Loucy (cell line): ENCODE measurements around the gene ST14.

Experiments
- H2AFZ ChIP-seq: fragments of 200-600 bp; sonication (generic); 2 replicates; pipeline ENCODE4 v1.6.0; 2016; ENCODE audit warnings: antibody characterized with exemption, mild to moderate bottlenecking, low read length, moderate library complexity
- H3F3A ChIP-seq: fragments of 200-600 bp; 2 replicates; pipeline ENCODE4 v1.6.0; 2016; ENCODE audit warnings: antibody characterized with exemption, low read depth, mild to moderate bottlenecking
- H3K27me3 ChIP-seq: fragments of 200-600 bp; sonication (generic); 2 replicates; pipeline ENCODE4 v1.6.1; 2014; ENCODE audit warnings: low read length, mild to moderate bottlenecking; ENCODE audit not compliant: insufficient read depth, poor library complexity, severe bottlenecking
- H3K36me3 ChIP-seq: fragments of 200-600 bp; sonication (generic); 2 replicates; pipeline ENCODE4 v1.6.1; 2016; ENCODE audit warnings: low read length; ENCODE audit not compliant: insufficient read depth
- H3K4me1 ChIP-seq: fragments of 200-600 bp; sonication (generic); 2 replicates; pipeline ENCODE4 v1.5.1; 2014; ENCODE audit warnings: low read length, mild to moderate bottlenecking; ENCODE audit not compliant: insufficient read depth, poor library complexity, severe bottlenecking
- H3K4me2 ChIP-seq: fragments of 200-600 bp; sonication (generic); 2 replicates; pipeline ENCODE4 v1.6.0; 2014; ENCODE audit warnings: antibody characterized with exemption, low read length, low read depth, mild to moderate bottlenecking; ENCODE audit not compliant: poor library complexity, severe bottlenecking
- H3K4me3 ChIP-seq: fragments of 200-600 bp; sonication (generic); 2 replicates; pipeline ENCODE4 v1.5.1; 2014; ENCODE audit warnings: low read length, mild to moderate bottlenecking, mixed read lengths; ENCODE audit not compliant: poor library complexity, severe bottlenecking
- H3K79me2 ChIP-seq: fragments of 200-600 bp; sonication (generic); 2 replicates; pipeline ENCODE4 v1.6.1; 2014; ENCODE audit warnings: low read length; ENCODE audit not compliant: insufficient read depth
- H3K9ac ChIP-seq: fragments of 200-600 bp; sonication (generic); 2 replicates; pipeline ENCODE4 v1.6.0; 2014; ENCODE audit warnings: mild to moderate bottlenecking, low read depth, low read length, moderate library complexity; ENCODE audit not compliant: poor library complexity, severe bottlenecking
- H3K9me2 ChIP-seq: fragments of 200-600 bp; sonication (generic); replicated peaks from 2 replicates; pipeline ENCODE4 v1.6.1; 2016; ENCODE audit warnings: low read depth, low read length, mixed read lengths
- H3K9me3 ChIP-seq: fragments of 200-600 bp; sonication (generic); 2 replicates; pipeline ENCODE4 v1.6.1; 2014; ENCODE audit warnings: mild to moderate bottlenecking, antibody characterized with exemption, low read length, low read depth; ENCODE audit not compliant: insufficient read depth
- H4K20me1 ChIP-seq: fragments of 200-600 bp; sonication (generic); 2 replicates; pipeline ENCODE4 v1.6.0; 2014; ENCODE audit warnings: antibody characterized with exemption, low read length, mild to moderate bottlenecking; ENCODE audit not compliant: insufficient read depth, poor library complexity, severe bottlenecking
- CTCF ChIP-seq: fragments of 200-600 bp; sonication (generic); conservative IDR thresholded peaks from 2 replicates; pipeline ENCODE4 v1.5.1; 2014; ENCODE audit warnings: mild to moderate bottlenecking, antibody characterized with exemption, low read length
- EZH2phosphoT487 ChIP-seq: fragments of 200-600 bp; IDR thresholded peaks from 2 replicates; pipeline ENCODE4 v1.6.1; 2018; ENCODE audit warnings: antibody characterized with exemption, mild to moderate bottlenecking, moderate library complexity, borderline replicate concordance

ST14 gene

DNA sequence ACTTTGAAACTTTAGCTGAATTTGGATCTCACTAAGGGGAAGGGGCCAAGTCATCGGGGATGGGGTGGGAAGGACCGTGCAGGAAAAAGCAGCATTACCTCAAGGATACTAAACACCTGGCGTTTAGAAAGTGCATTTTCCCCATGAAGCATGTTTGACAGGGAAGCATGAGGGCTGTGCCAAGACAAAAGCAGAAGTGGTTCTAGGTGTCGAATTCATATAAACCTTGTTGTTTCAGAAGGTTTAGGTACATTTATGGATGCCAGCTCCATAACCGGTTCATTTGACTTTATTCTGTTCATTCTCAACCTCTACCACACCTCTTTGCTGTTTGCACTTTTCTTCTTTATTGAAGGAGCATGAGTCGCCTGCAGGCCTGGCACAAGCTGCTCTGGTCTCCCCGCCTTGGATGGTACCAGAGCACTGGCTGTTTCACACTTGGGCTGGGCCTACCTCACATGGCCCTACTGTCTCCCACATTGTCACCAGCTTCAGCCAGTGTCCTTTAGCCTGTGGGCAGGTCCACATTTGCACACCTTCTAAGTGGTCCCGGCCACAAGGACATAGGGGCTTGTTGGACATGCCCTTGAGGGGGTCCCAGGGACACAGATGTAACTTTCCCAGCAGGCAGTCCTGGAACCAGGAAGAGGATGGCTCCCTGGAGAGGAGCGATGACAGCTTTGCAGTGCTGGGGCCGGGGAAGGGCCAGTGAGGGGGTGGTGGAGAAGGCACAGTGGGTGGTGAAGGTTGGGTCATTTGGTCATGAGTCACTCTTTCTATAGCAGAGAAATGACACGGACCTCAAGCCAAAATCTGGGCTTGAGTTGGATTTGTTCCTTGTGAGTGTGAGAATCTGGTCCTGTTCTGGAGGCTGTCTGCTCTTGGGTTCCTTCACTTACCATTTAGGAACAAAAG, 3.2 kb upstream of the ST14 start:
- no peaks in the 10 kb centered on the region for H4K20me1 ChIP-seq
- H3K4me3 ChIP-seq: no peak overlapping the region
- H3K9ac ChIP-seq: no peak overlapping the region
- no peaks in the 10 kb centered on the region for H3F3A ChIP-seq
- peaks cover 9% of the 10 kb centered on the region for H3K4me1 ChIP-seq
- no peaks in the 10 kb centered on the region for H3K9me3 ChIP-seq
- no peak overlapping the region for H2AFZ ChIP-seq
- no peaks in the 10 kb centered on the region for H3K27me3 ChIP-seq
- H3K4me2 ChIP-seq: no peak overlapping the region
- TF ChIP-seq CTCF (no peak), EZH2phosphoT487 (no peak)
- no peaks in the 10 kb centered on the region for H3K79me2 ChIP-seq
- no peaks in the 10 kb centered on the region for H3K36me3 ChIP-seq
- H3K9me2 ChIP-seq: no peaks in the 10 kb centered on the region

DNA sequence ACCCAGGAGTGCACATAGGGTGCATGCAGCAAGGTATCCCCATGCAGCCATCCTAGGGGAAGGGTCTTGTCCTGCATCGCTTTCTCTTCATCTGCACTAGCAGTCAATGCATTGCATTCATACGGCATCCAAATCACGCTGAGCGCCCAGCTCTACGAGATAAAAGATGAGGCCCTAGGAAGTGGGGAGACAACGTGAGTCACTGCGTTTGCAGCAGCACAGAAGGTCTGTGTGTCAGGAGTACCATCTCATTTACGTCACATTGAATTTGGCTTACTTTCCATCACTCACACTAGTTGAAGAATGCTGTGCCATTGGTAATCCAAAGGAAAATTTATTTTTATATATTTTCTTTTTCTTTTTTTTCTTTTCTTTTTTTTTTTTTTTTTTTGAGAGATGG, 2.5 kb upstream of the ST14 start:
- no peak overlapping the region for H2AFZ ChIP-seq
- H3K9me2 ChIP-seq: no peaks in the 10 kb centered on the region
- no peak overlapping the region for H3K4me2 ChIP-seq
- no peak overlapping the region for H3K9ac ChIP-seq
- H4K20me1 ChIP-seq: no peaks in the 10 kb centered on the region
- H3K27me3 ChIP-seq: no peaks in the 10 kb centered on the region
- no peaks in the 10 kb centered on the region for H3K36me3 ChIP-seq
- H3F3A ChIP-seq: no peaks in the 10 kb centered on the region
- no peaks in the 10 kb centered on the region for H3K9me3 ChIP-seq
- peaks cover 9% of the 10 kb centered on the region for H3K4me1 ChIP-seq
- TF ChIP-seq CTCF: no peak
- H3K4me3 ChIP-seq: no peak overlapping the region
- no peaks in the 10 kb centered on the region for H3K79me2 ChIP-seq

DNA sequence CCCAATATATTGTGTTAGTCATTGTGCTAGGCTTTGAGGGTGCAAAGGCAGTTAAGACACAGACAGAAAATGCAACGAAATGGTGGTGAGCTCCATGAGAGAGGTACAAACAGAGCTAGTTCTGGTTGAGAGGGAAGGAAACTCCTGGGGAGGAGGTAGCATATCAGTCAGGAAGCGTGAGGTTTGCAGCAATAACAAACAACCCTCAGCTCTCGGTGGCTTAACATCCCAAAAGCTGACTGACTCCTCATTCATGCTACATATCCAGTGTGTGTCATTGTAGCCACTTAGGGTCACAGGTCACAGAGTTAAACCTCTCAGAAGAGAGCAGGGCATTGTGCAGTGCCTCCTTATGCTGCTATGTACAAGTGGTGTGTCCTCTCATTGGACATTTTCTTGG, 1.7 kb upstream of the ST14 start:
- no peaks in the 10 kb centered on the region for H4K20me1 ChIP-seq
- H3K9ac ChIP-seq: no peak overlapping the region
- no peaks in the 10 kb centered on the region for H3K36me3 ChIP-seq
- no peaks in the 10 kb centered on the region for H3K79me2 ChIP-seq
- no peak overlapping the region for H2AFZ ChIP-seq
- H3K4me3 ChIP-seq: no peak overlapping the region
- no peak overlapping the region for H3K4me2 ChIP-seq
- peaks cover 9% of the 10 kb centered on the region for H3K4me1 ChIP-seq
- H3K9me2 ChIP-seq: no peaks in the 10 kb centered on the region
- no peaks in the 10 kb centered on the region for H3K27me3 ChIP-seq
- no peak for TF ChIP-seq EZH2phosphoT487
- no peak for TF ChIP-seq CTCF
- no peaks in the 10 kb centered on the region for H3F3A ChIP-seq
- H3K9me3 ChIP-seq: no peaks in the 10 kb centered on the region
